ENCODE measurements around the gene CABLES1. TPM values are rescaled to one million over a fixed set of nuclear protein-coding genes. Genes with fewer than 3 reads are reported as not detected.
"Not testable (repeated sequence)": the region's sequence is repeated elsewhere in the genome, so short reads cannot be mapped to it uniquely, and the experiment has no call there.

Gene CABLES1
- total RNA-seq, 1 experiment from 2014 or later, result 21.9 TPM

DNA sequence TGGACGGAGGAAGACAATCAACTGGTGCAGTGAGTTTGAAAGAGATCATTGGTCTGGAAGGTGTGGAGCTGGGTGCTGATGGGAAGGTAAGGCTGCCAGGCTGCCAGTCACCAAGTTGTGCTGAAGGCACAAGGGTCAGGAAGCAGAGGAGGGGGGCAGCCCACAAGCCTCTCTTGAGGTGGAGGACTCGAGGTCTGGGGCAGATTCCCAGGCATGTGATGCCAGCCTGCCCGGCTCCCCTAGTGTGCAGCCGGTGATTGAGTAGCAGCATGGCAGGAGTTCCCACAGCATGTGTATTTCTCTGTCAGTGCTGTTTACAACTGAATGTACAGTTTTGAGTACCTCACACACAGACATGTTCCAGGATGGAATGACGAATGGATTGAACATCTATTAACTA lies 99.3 kb downstream of the CABLES1 start:
- H3K27me3 ChIP-seq, result no peaks in the 10 kb centered on the region
- H3K36me3 ChIP-seq, result 0 out of 2 replicates have a peak, but pooled peaks cover 2% of the 10 kb centered on the region
- H3K9me3 ChIP-seq (replicated peaks), result no peaks in the 10 kb centered on the region
- no peak overlapping the region for H3K4me3 ChIP-seq
- DNase-seq, result no peak
- no peak overlapping the region for H3K27ac ChIP-seq
- peaks cover 18% of the 10 kb centered on the region for H3K4me1 ChIP-seq

DNA sequence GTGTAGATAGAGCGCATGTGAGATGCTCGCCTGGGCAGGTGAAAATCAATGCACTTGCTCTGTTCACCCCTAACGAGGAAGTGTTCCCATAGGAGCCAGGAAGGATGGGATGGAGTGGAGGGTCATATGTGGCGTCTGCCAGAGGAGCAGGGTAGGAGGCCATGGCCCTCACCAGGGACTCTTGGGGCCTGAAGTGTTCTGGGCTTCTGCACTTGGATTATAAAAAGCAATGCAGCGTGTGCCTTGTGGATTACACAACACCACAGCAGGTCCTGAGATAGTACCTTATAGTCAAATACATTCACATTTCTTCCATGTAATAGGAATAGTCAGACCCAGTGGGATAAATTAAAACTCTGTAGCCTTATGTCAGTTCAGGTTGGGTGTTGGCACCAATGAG lies 100.1 kb downstream of the CABLES1 start:
- no peaks in the 10 kb centered on the region for H3K9me3 ChIP-seq (replicated peaks)
- 0 out of 2 replicates have a peak, but pooled peaks cover 2% of the 10 kb centered on the region for H3K36me3 ChIP-seq
- peaks cover 18% of the 10 kb centered on the region for H3K4me1 ChIP-seq
- DNase-seq, result no peak
- no peak overlapping the region for H3K4me3 ChIP-seq
- H3K27me3 ChIP-seq, result no peaks in the 10 kb centered on the region
- H3K27ac ChIP-seq, result no peak overlapping the region

DNA sequence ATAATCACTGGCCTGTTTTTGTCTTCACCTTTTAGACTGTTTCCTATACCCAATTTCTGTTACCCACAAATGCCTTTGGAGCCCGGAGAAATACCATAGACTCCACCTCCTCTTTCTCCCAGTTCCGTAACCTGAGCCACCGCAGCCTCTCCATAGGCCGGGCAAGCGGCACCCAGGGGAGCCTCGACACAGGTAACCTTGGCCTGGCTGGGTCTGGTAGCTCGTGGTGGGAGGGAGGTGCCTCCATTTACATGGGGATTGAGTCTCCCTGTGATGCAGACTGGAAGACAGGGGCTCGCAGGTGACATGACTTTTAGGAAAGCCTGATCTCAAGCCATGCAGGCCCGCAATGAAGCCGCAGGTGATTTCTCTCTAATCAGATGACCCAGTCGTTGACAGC lies 100.6 kb downstream of the CABLES1 start:
- no peaks in the 10 kb centered on the region for H3K9me3 ChIP-seq (replicated peaks)
- H3K27me3 ChIP-seq, result no peaks in the 10 kb centered on the region
- H3K27ac ChIP-seq, result no peak overlapping the region
- no peak for DNase-seq
- H3K4me1 ChIP-seq, result peaks cover 20% of the 10 kb centered on the region
- no peak overlapping the region for H3K4me3 ChIP-seq
- H3K36me3 ChIP-seq, result 0 out of 2 replicates have a peak, but pooled peaks cover 2% of the 10 kb centered on the region

DNA sequence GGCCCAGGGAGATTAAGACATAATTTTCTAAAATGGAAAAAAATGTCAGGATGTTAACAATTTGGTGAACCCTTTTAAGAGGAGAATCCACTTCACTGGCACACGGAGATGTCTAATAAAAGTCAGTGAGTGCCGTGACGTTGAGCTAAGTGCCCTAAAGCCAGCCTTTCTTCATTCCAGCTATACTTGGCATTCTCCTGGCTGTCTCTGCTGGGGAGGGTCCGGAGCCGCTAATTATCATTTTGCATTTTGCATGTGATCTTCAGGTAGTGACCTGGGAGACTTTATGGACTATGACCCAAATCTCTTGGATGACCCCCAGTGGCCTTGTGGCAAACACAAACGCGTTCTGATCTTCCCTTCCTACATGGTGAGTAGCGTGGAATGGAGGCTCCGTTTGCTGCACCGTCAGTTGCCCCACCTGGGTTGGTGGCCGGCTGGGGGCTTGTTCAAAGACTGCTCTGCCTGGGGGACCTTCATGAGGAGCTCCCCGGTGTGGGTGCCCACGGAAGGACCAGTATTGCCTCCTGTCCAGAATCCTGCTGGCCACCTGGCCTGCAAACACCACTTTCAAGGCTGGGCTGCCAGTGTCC lies 101.7 kb downstream of the CABLES1 start:
- no peak overlapping the region for H3K4me3 ChIP-seq
- no peaks in the 10 kb centered on the region for H3K27me3 ChIP-seq
- H3K4me1 ChIP-seq, result peaks cover 23% of the 10 kb centered on the region
- H3K36me3 ChIP-seq, result 0 out of 2 replicates have a peak, but pooled peaks cover 2% of the 10 kb centered on the region
- H3K9me3 ChIP-seq (replicated peaks), result no peaks in the 10 kb centered on the region
- H3K27ac ChIP-seq, result no peak overlapping the region
- DNase-seq, result no peak

DNA sequence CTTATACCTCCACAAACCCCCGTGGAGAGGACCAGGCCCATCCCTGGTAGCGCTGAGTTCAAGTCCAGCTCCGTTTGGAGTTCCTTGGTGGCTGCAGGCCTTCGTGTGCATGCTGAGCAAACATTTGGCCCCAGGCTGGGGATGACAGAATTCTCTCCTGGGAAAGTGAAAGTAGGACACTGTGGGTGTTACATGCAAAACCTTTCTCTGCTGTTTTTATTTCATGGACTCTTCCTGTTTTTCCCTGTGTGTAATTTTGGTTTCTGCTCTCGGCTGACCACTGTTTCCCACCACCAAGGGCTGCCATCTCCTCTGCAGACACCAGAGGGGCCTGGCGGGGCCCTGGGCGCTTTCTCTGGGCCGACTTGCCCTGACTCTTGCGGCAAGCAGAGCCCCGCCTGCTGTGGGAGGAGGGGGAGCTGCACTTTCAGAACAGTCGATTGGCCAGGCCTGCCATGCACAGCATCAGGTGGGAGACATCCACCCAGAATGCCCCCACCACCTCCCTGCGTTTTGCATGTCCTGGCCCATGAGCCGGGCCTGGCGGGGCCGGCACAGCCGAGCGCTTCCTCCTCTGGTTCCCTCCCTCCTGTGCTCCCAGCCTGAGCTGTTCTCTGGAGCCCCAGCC lies 102.4 kb downstream of the CABLES1 start:
- H3K27ac ChIP-seq, result peak overlapping the region; percentile 70
- no peak overlapping the region for H3K4me3 ChIP-seq
- no peaks in the 10 kb centered on the region for H3K9me3 ChIP-seq (replicated peaks)
- H3K4me1 ChIP-seq, result peaks cover 24% of the 10 kb centered on the region
- no peaks in the 10 kb centered on the region for H3K27me3 ChIP-seq
- no peak for DNase-seq
- H3K36me3 ChIP-seq, result no peaks in the 10 kb centered on the region

DNA sequence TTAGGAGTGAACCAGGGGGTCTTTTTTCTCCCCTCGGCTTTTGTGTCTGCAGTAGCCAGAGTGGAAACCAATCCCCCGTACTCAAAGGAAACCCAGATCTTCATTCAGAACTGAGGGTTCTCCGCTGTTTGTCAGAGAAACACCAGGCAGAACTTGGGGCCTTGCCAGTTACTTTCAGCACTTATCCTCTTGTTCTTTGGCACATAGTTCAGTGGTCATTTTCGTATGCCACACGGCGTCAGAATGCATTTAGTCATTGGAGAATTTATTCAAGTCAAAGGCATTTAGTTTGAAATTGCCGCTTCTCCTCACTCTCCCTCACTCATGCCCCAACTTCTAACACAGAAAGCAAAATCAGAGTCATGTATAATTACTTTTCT lies 102.9 kb downstream of the CABLES1 start:
- Histone ChIP-seq H3K27ac (peak overlapping the region; percentile 70), H3K4me3 (no peak overlapping the region)
- no peak for DNase-seq

DNA sequence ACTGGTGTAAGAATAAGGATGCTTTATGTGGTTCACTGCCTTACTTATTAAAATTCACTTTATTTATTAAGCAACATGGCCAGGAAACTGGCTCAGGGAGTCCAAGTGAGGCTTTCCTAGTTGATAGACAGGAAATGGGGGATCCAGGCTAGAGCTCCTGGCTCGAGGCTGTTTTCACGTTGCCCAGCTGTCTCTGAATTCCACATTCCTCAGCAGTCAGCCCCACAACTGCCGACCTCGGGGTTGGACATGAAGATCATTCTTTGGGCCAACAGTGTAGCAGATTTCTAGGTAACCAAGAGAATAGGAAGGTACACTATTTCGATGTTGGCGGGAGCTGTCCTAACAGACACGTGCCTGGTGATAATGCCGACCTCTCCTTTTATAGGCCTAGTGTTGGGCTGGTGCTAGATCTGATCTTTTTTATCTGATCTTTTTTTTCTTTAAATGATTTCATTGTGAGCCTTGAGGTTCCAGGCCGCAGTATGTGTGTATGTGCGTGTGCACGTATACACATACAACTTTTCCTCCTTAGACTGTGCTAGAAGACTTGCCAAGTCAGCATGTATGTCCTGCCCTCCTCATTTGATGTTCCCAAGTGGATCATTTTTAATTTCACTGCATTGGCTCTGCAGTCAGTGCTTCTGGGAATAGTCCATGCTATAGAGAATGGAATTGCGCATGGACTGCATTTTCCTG lies 103.5 kb downstream of the CABLES1 start:
- Histone ChIP-seq H3K9me3 (replicated peaks) (no peaks in the 10 kb centered on the region), H3K27ac (peak overlapping the region; percentile 70)

More for the DNA sequence above, 102.9 kb downstream of the CABLES1 start:
- Histone ChIP-seq H3K9me3 (replicated peaks) (no peaks in the 10 kb centered on the region), H3K4me1 (peaks cover 25% of the 10 kb centered on the region), H3K27me3 (no peaks in the 10 kb centered on the region), H3K36me3 (no peaks in the 10 kb centered on the region)

DNA sequence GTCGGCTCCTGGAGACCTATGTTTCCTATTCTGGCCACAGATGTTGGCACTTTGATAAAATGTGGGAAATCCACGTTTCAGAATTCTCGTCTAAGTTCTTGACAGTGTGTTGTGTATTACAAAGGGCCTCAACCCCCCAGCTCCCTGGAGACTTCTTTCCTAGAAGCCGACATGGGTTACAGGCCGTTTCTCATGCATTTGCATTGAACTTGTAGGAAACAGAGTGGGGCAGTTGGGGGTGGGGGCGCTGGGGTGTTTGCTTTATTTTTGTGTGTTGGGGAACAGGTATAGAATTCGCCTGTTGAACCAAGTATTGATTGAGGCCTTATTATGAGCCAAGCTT lies 104.0 kb downstream of the CABLES1 start:
- peaks cover 35% of the 10 kb centered on the region for H3K4me1 ChIP-seq

More for the DNA sequence above, 103.5 kb downstream of the CABLES1 start:
- Histone ChIP-seq H3K4me1 (peaks cover 31% of the 10 kb centered on the region), H3K27me3 (no peaks in the 10 kb centered on the region), H3K4me3 (no peak overlapping the region), H3K36me3 (no peaks in the 10 kb centered on the region)
- peak; percentile 60 to 72 for DNase-seq

DNA sequence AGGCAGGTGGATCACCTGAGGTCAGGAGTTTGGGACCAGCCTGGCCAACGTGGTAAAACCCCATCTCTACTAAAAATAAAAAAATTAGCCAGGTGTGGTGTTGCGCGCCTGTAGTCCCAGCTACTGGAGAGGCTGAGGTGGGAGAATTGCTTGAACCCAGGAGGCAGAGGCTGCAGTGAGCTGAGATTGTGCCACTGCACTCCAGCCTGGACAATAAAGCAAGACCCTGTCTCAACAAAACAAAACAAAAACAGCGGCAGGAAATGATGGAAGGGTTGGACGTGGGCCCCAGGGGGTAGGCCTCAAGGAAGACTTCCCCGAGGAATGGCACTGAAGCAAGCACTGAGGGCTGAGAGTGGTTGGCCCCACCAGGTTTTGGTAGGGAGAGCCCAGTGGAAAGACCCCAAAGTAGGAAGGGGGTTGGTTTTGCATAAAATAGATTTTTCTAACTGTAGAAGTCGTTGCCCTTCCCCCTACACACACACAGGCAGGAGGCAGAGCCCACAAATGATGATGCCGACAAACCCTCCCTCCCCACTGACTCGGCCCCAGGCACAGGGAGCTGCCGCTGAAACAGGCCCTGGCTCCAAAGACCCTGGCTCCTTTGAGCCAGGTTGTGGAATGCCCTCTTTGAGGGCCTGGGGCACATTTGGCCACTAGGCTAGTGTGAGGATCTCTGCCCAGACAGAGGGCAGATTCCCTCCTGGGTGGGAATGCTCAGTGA lies 104.8 kb downstream of the CABLES1 start:
- Histone ChIP-seq H3K27me3 (no peaks in the 10 kb centered on the region), H3K27ac (no peak overlapping the region), H3K4me1 (peaks cover 40% of the 10 kb centered on the region), H3K36me3 (no peaks in the 10 kb centered on the region), H3K4me3 (no peak overlapping the region), H3K9me3 (replicated peaks) (no peaks in the 10 kb centered on the region)
- no peak for DNase-seq

More for the DNA sequence above, 104.0 kb downstream of the CABLES1 start:
- H3K27ac ChIP-seq, result peak overlapping the region; percentile 70
- no peaks in the 10 kb centered on the region for H3K27me3 ChIP-seq
- H3K9me3 ChIP-seq (replicated peaks), result no peaks in the 10 kb centered on the region
- no peaks in the 10 kb centered on the region for H3K36me3 ChIP-seq
- DNase-seq, result no peak
- no peak overlapping the region for H3K4me3 ChIP-seq

DNA sequence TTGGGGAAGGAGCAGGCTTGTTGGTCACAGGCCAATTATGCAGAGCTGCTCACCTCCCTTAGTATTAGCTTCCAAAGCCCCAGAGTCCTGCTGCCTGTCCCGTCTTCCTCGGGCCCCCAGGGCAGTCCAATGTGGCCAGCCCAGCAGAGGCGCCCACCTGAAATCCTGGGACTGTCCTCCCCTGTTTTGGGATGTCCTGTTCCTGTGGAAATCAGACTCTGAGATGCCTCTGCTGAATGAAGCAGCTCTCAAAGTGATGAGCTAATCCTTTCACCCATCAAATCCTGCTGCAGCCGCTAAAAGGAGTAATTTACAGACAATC lies 105.3 kb downstream of the CABLES1 start:
- no peaks in the 10 kb centered on the region for H3K27me3 ChIP-seq
- no peak overlapping the region for H3K27ac ChIP-seq
- no peaks in the 10 kb centered on the region for H3K9me3 ChIP-seq (replicated peaks)
- DNase-seq, result no peak
- no peak overlapping the region for H3K4me3 ChIP-seq
- H3K4me1 ChIP-seq, result peaks cover 45% of the 10 kb centered on the region
- no peaks in the 10 kb centered on the region for H3K36me3 ChIP-seq

DNA sequence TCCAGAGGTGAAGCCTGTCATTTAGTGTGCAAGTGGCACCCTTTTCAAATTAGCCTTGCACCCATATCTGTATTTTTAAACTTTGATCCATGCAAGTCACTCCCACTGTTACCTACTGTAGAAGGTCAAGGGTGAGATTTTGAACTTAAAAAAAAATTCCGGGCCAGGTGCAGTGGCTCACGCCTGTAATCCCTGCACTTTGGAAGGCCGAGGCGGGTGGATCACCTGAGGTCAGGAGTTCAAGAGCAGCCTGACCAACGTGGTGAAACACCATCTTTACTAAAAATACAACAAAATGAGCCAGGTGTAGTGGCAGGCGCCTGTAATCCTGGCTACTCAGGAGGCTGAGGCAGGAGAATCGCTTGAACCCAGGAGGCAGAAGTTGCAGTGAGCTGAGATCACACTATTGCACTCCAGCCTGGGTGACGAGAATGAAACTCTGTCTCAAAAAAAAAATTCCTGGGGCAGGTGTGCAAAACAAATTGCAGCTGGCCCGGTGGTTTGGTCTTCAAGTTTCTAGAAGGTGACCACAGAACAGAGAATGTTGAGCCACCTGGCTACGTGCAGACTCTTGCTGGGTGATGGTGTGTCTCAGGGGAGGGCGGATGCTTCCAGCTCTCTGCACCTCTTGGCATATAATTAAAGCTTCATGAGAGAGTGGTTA lies 106.7 kb downstream of the CABLES1 start:
- H3K4me1 ChIP-seq, result peaks cover 47% of the 10 kb centered on the region
- DNase-seq; H3K36me3 ChIP-seq; H3K4me3 ChIP-seq; H3K27me3 ChIP-seq; H3K27ac ChIP-seq; H3K9me3 ChIP-seq (replicated peaks): not testable (repeated sequence)

DNA sequence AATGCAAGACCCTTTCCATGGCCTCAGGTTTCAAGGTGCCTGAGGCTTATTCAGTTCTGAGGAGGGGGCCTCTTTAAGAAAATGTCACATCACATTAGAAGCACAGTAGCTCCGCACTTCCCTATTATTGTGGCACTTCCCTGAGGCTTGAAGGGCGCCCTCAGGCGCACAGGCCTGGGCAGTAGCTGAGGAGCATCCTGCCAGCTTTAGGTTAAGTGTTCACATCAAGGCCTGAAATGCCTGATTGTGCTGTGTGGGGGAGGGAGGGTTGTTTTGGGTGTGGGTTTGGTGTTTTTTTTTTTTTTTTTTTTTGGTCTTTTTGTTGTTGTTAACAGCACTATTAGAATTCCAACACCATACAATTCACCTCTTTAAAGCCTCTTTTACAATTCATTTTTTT lies 107.9 kb downstream of the CABLES1 start:
- peaks cover 43% of the 10 kb centered on the region for H3K4me1 ChIP-seq
- no peaks in the 10 kb centered on the region for H3K36me3 ChIP-seq
- no peaks in the 10 kb centered on the region for H3K27me3 ChIP-seq
- no peaks in the 10 kb centered on the region for H3K9me3 ChIP-seq (replicated peaks)
- DNase-seq, result peak in 1 of 2 experiments; percentile 47
- H3K27ac ChIP-seq, result peak overlapping the region; percentile 96
- H3K4me3 ChIP-seq, result no peak overlapping the region

DNA sequence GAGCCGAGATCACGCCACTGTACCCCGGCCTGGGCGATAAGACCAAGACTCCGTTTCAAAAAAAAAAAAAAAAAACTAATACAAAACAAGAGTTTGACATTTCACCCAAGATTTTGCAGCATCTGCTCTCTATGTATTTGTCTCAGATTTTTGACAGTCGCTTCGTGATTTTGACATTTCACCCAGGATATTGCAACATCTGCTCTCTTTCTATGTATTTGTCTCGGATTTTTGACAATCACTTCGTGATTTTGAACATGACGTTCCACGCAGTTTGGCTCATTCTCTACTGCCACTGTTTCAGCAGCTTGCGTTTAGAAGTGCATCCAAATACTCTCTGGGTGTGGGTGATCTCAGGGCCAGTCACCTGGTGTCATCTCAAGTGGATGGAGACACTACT lies 108.5 kb downstream of the CABLES1 start:
- Histone ChIP-seq H3K4me1 (peaks cover 36% of the 10 kb centered on the region), H3K4me3 (no peak overlapping the region), H3K36me3 (no peaks in the 10 kb centered on the region), H3K27me3 (no peaks in the 10 kb centered on the region), H3K27ac (peak overlapping the region; percentile 96), H3K9me3 (replicated peaks) (no peaks in the 10 kb centered on the region)
- DNase-seq, result no peak

DNA sequence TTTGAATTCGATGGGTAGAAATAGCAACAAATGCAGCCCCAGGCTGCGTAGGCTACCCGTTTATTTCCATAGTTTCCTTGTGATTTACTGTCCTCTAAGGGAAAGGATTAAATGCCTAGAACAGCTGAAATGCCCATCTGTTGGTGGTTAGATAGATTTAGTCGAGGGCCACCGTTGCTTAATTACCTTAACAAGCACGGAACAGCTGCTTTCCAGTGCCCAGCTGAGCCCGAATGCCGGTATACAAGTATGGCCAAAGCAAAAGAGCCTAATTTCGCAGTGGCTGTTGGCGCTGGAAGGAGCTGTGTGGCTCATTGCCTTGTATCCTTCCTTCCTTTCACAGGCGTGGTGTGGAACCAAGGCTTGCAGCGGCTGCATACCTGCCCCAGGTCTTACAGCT lies 109.1 kb downstream of the CABLES1 start:
- Histone ChIP-seq H3K27ac (peak overlapping the region; percentile 96), H3K36me3 (no peaks in the 10 kb centered on the region), H3K9me3 (replicated peaks) (no peaks in the 10 kb centered on the region), H3K27me3 (no peaks in the 10 kb centered on the region), H3K4me3 (no peak overlapping the region), H3K4me1 (peaks cover 30% of the 10 kb centered on the region)
- DNase-seq, result peak; percentile 85 to 92

DNA sequence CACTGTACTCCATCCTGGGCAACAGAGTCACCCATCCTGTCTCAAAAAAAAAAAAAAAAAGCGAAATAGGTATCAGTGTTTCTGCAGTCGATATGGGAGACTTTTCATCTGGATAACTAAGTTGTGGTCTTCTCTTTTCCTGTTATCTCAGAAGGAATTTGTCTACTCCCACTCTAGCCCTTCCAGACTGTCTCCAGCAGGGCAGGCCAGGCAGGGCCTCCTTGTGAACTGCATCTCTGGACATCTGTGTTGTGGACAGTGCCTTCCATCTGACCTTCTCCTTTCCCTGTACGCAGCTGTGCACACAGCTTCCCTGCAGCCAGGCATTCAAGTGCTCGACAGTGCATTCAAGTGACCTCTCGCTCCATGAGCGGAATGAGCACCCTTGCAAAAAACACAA lies 110.2 kb downstream of the CABLES1 start:
- Histone ChIP-seq H3K4me3 (no peak overlapping the region), H3K27ac (peak overlapping the region; percentile 96), H3K4me1 (peaks cover 29% of the 10 kb centered on the region), H3K9me3 (replicated peaks) (no peaks in the 10 kb centered on the region), H3K27me3 (no peaks in the 10 kb centered on the region), H3K36me3 (no peaks in the 10 kb centered on the region)
- DNase-seq, result no peak
